NOMO-1 treated with dmso at 0.1 percent for 144 hours (cell line): Measurements from ENCODE around the gene CCDC71L.

Source experiments
- DNase-seq: peaks from one replicate; lab custom pipeline; 2025; ENCODE audit not compliant: unreplicated experiment; lab: John Stamatoyannopoulos, UW

CCDC71L gene

DNA sequence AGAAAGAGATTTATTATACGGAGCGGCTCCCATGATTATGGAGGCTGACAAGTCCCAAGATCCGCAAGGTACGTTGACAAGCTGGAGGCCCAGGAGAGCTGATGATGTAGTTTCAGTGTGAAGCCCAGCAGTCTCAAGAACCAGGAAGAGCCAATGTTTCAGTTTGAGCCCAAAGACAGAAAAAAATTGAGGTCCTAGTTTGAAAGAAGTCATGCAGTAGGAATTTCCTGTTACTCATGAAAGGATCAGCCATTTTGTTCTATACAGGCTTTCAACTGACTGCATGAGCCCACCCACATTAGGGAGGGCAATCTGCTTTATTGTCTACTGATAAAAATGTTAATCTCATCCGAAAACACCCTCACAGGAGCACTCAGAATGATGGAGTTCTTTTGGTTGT is 51.5 kb downstream of the CCDC71L start:
- DNase-seq: no peak

DNA sequence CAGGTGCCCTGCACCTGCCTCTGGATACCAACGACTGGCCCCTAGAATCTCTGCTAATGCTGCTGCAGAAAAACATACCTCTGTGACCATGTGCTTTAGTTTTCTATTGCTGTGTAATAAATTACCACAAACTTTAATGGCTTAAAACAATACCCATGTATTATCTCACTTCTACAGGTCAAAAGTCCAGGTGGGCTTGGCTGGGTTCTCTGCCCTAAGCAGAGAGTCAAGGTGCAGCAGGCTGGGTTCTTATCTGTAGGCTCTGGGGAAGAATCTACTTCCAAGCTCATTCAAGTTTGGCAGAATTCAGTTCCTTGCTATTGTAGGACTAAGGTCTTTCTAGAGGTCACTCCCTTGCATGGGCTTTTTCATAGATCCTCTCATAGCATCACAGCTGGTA is 52.3 kb downstream of the CCDC71L start:
- DNase-seq: no peak
